Measurements from ENCODE around the gene ABCC1.
A peak's percentile ranks its signal among the peaks of the same experiment; 100 is the strongest.
"Not testable (repeated sequence)": the region's sequence is repeated elsewhere in the genome, so short reads cannot be mapped to it uniquely, and the experiment has no call there.

Gene ABCC1

GRCh38 chr16:16168431-16168830 is 219.0 kb downstream of the ABCC1 start:
- TF ChIP-seq GATA1 (IDR thresholded peaks at IDR 0.05; ENCODE audit: low read depth, low read length) (no peak), POLR2A (IDR thresholded peaks at IDR 0.05; ENCODE audit: low read length) (no peak)
- DNase-seq, result peak in 1 of 2 experiments; percentile 15

- no peak for TF ChIP-seq GATA1 (IDR thresholded peaks at IDR 0.05; ENCODE audit: low read depth, low read length)
- TF ChIP-seq POLR2A (IDR thresholded peaks at IDR 0.05; ENCODE audit: low read length), result no peak
- no peak for DNase-seq
These were observed 220.2 kb downstream of the ABCC1 start for GRCh38 chr16:16169615-16170014.

- DNase-seq, result no peak
- TF ChIP-seq GATA1 (IDR thresholded peaks at IDR 0.05; ENCODE audit: low read depth, low read length) (no peak), POLR2A (IDR thresholded peaks at IDR 0.05; ENCODE audit: low read length) (no peak)
These were observed 222.0 kb downstream of the ABCC1 start for GRCh38 chr16:16171332-16171919.

GRCh38 chr16:16172991-16173390 is 223.6 kb downstream of the ABCC1 start:
- TF ChIP-seq POLR2A (IDR thresholded peaks at IDR 0.05; ENCODE audit: low read length) (no peak), GATA1 (IDR thresholded peaks at IDR 0.05; ENCODE audit: low read depth, low read length) (no peak)
- no peak for DNase-seq

- DNase-seq, result no peak
- TF ChIP-seq GATA1 (IDR thresholded peaks at IDR 0.05; ENCODE audit: low read depth, low read length), result no peak
- TF ChIP-seq POLR2A (IDR thresholded peaks at IDR 0.05; ENCODE audit: low read length), result no peak
These were observed 225.9 kb downstream of the ABCC1 start for GRCh38 chr16:16175296-16175695.

- TF ChIP-seq GATA1 (IDR thresholded peaks at IDR 0.05; ENCODE audit: low read depth, low read length), result no peak
- TF ChIP-seq POLR2A (IDR thresholded peaks at IDR 0.05; ENCODE audit: low read length), result no peak
- DNase-seq, result no peak
These were observed 226.9 kb downstream of the ABCC1 start for GRCh38 chr16:16176328-16176727.

- no peak for DNase-seq
- TF ChIP-seq GATA1 (IDR thresholded peaks at IDR 0.05; ENCODE audit: low read depth, low read length) (no peak), POLR2A (IDR thresholded peaks at IDR 0.05; ENCODE audit: low read length) (no peak)
These were observed 229.2 kb downstream of the ABCC1 start for GRCh38 chr16:16178455-16179162.

- DNase-seq, result not testable (repeated sequence)
These were observed 232.3 kb downstream of the ABCC1 start for GRCh38 chr16:16181748-16182147.

- TF ChIP-seq GATA1 (IDR thresholded peaks at IDR 0.05; ENCODE audit: low read depth, low read length) (no peak), POLR2A (IDR thresholded peaks at IDR 0.05; ENCODE audit: low read length) (no peak)
- no peak for DNase-seq
These were observed 233.5 kb downstream of the ABCC1 start for GRCh38 chr16:16182918-16183317.

GRCh38 chr16:16183562-16183961 is 234.1 kb downstream of the ABCC1 start:
- no peak for DNase-seq
- TF ChIP-seq POLR2A (IDR thresholded peaks at IDR 0.05; ENCODE audit: low read length) (no peak), GATA1 (IDR thresholded peaks at IDR 0.05; ENCODE audit: low read depth, low read length) (no peak)

- no peak for DNase-seq
- TF ChIP-seq GATA1 (IDR thresholded peaks at IDR 0.05; ENCODE audit: low read depth, low read length) (no peak), POLR2A (IDR thresholded peaks at IDR 0.05; ENCODE audit: low read length) (no peak)
These were observed 235.2 kb downstream of the ABCC1 start for GRCh38 chr16:16184594-16184993.

GRCh38 chr16:16185095-16185494 is 235.7 kb downstream of the ABCC1 start:
- TF ChIP-seq POLR2A (IDR thresholded peaks at IDR 0.05; ENCODE audit: low read length), result no peak
- TF ChIP-seq GATA1 (IDR thresholded peaks at IDR 0.05; ENCODE audit: low read depth, low read length), result no peak
- no peak for DNase-seq

GRCh38 chr16:16186820-16187219 is 237.4 kb downstream of the ABCC1 start:
- DNase-seq, result no peak
- TF ChIP-seq GATA1 (IDR thresholded peaks at IDR 0.05; ENCODE audit: low read depth, low read length) (no peak), POLR2A (IDR thresholded peaks at IDR 0.05; ENCODE audit: low read length) (no peak)

GRCh38 chr16:16188827-16189226 is 239.4 kb downstream of the ABCC1 start:
- no peak for TF ChIP-seq GATA1 (IDR thresholded peaks at IDR 0.05; ENCODE audit: low read depth, low read length)
- no peak for TF ChIP-seq POLR2A (IDR thresholded peaks at IDR 0.05; ENCODE audit: low read length)
- no peak for DNase-seq

GRCh38 chr16:16189842-16190241 is 240.4 kb downstream of the ABCC1 start:
- TF ChIP-seq GATA1 (IDR thresholded peaks at IDR 0.05; ENCODE audit: low read depth, low read length) (no peak), POLR2A (IDR thresholded peaks at IDR 0.05; ENCODE audit: low read length) (no peak)

More at GRCh38 chr16:16189842-16190241, 240.4 kb downstream of the ABCC1 start:
- no peak for DNase-seq
